GM18861 (cell line): ENCODE data around the gene LRIG3.

Source experiments
- ATAC-seq: cut with Tn5 transposase; IDR thresholded peaks from one replicate; pipeline ENCODE4 v1.9.1; 2021; ENCODE audit not compliant: unreplicated experiment

LRIG3 gene

DNA sequence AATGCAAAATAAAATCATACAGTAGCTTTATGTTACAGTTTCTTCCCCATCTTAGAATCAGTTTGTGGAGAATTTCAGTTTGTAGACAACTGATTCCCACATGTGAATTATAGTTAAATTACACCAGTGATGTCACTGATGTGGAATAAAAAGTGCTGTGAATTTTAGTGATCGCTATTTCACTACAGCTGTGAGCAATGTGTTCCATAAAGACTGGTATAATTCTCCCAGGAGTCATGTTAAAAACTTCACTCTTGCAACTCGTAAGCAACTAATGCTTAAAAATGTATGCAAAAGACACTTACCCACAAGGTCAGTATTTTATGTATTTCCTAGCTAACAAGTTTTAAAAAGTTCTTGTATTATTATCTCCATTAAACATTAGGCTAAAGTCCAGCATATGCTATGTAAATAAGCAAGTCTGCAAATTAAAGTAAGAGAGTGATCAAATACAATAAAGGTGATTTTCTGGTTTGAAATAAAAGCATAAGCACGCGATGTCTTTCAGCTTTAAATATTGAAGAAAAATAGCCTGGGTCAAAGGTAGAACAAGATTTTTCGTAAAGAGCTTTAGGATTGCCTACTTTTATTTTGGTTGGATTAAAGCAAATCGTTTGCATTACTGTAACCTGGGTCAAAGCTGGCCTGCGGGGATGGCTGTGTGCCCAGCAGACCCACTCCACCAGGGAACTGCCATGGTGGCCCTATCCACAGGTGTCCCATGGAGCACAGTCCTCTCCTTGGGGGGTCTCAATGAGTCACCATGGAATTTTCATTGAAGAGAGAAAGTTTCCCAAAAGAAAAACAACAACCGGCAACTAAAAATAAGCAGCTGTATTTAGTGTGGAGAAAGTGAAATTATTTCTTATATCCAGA, 12.7 kb upstream of the LRIG3 start:
- ATAC-seq: no peak

DNA sequence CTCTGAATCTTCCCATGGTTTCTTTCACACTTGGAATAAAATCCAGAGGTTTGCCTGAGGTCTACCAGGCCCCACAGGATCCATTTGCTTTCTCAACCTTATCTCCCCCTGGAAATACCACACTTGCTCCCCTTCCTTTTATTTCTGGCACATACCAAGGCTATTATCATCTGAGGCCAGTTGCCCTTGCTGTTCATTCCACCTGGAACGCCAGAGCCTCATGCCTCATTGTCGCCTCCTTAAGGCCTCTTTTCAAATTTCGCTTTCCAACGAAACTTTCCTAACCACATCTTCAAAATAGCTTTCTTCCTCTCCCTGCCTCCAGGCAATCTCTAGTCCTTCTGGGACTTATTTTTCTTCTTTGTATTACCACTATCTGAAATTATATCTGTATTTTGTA, 11.2 kb upstream of the LRIG3 start:
- ATAC-seq: no peak

DNA sequence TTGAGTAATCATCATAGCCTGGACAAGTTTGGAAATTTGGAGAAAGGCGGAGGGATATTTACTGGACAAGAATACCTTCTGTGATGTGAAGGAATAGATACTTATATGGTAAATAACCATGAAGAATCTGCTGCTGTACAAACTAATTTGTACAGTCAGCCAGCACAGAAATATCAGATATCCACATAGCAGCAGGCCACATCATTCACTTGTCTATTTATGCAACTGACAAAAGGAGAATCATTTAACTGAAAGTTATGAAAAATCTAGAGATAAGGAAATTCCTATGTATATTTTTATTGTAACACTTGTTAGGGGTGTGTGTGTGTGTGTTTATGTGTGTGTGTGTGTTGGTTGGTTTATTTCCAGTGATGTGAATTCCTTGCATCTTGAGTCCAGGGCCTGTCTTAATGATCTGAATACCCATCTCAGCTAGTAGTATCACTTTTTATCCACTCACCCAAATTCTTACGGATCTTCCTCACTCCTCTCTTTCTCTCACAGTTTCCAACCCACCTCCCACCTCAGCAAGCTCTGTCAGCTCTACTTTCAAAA, 10.5 kb upstream of the LRIG3 start:
- no peak for ATAC-seq

- ATAC-seq: no peak
These were observed 6.8 kb upstream of the LRIG3 start for GRCh38 chr12:58927120-58927519.

DNA sequence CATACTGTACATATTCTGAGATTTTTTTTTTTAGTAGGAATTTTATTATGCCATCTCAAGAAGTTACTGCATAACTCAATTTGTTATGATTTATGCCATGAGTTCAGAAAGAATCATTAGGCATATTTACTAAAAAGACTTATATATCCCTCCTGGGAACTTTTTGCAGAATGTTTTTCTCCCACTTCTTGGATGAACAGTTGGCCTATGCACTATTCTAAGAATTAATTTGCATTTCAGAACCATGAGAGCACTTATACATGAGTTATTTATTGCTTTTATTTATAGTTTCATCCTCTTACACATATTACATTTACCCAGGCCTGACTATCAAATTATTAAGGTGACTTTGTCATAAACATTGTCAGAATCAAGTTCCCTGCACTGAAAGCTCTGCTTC, 6.3 kb upstream of the LRIG3 start:
- ATAC-seq: no peak

DNA sequence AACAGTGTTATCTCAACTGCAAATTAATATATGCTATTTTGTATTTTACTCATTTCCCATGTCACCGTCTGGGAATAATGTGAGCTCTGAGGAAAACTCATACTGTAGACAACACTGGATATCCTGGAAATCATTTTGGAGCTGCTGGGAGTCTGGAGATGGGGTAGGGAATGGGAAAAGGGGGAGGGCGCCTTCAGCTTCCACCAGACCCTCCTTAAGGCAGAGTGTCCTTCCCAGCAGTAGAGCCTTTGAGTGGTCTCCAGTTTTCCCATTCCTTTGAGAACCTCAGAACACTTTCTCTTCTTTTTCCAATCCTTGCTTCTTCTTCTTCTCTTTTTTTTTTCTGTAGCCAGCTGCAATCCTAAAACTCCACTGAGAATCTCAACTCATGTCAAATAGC, 5.4 kb upstream of the LRIG3 start:
- ATAC-seq: no peak

- ATAC-seq: no peak
These were observed 4.9 kb upstream of the LRIG3 start for GRCh38 chr12:58925111-58925611.

- no peak for ATAC-seq
These were observed 4.3 kb upstream of the LRIG3 start for GRCh38 chr12:58924652-58925051.

GRCh38 chr12:58923781-58924180, 3.5 kb upstream of the LRIG3 start:
- no peak for ATAC-seq

DNA sequence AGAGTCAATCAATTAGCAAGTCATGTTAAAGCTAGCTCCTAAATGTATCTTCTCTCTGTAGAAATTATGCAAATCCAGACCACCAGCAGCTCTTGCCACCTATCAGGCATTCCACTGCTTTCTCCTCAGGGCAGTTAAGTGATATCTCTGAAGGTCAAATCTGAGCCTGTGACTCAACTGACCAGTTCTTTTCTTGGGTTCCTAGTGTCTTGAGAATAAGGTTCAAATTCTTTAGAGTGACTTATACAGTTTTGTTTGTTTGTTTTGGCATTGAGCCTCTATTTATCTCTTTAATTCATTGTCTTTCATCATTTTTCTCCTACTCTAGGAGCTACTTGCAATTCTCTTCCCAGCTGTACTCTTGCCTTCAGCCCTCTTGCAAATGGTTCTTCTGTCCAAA, 2.5 kb upstream of the LRIG3 start:
- no peak for ATAC-seq

DNA sequence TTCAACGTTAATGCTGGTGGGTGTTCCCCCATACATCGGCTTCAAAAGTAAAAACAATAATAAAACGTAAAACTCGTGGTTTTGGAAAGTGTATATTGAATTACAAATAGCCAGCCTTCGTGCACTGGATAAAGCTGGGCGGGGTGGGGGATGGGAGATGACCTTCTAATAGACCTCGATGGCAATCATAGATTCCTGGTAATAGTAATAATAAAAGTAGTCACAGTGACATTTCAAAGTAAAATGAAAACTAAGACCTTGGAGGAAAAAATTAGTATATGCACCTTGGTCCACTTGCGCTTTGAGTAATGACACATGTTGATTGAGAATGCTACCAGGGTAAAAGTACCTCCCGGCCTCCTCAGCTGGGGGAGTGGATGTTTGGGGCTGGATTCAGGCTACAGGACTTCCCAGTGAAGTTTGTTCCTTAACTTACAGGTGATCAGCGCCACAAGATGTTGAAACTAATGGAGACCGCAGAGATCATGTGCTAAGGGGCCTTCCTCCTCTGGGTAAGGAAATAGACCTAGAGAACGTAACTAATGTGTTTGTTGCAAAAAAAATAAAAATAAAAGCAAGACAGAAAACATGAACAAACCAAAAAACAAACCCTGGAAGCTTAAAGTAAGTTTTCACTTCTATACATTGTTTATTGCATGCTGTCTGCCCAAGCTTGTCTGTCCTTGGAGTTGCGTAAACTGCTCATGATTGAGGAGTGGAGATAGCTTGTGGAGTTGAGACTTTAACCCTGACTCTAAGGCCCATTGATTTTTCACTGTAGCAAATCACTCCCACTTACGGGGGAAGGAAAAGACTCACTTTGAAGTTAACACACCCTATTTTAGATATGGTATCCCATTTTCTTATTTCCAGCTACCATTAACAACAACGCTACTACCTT, 907 bp upstream of the LRIG3 start:
- no peak for ATAC-seq

- no peak for ATAC-seq
These were observed 838 bp downstream of the LRIG3 start for GRCh38 chr12:58919231-58920101.

DNA sequence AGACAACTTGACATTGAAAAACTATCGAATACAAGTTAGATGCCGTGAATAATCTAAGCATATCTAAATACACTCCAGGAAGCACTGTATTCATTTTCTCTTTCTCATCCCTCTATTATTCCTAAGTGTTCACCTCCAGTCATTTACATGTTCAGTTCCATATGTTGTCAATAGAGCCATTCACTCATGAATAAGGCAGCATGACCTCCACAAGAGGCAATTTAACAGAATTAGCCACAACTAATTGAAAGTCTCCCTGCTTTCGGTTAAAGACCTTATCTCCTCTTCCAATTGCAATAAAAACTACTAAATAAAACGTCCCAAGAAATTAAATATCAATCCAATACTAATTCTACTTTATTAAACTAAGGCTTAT, 1.8 kb downstream of the LRIG3 start:
- ATAC-seq: no peak

DNA sequence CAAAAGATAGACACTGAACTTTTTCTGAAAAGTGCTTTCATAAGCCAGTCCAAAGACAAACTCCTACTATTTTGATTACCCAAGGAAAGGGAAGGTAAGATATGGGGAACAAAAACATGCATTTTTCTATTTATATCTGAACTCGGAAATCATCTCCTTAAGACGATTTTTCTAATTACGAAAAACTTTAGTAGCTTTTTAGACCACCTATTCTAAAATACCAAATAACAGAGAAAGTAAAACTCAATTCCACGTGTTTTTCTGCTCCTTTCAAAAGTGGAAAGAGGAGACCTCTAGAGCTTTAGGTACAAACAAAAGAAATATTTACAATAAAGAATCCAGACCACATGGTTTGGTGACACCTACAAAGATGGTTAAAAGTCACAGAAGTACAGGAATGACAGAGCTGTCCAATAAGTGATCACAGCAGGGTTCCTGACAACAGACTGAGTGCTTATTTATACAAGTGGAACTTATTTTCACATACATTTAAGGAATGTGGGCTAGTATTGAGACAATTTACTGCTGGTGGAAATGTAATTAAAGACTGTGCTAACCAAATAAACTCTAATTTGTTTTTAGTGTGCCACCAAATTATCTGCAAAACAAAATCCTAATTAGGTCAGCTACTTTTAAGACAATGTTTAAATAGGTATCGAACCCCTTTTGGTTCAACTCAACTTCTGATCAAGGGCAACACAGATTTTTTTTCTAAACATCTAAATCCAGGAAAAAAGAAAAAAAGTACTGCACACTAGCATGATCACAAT, 2.4 kb downstream of the LRIG3 start:
- ATAC-seq: no peak

DNA sequence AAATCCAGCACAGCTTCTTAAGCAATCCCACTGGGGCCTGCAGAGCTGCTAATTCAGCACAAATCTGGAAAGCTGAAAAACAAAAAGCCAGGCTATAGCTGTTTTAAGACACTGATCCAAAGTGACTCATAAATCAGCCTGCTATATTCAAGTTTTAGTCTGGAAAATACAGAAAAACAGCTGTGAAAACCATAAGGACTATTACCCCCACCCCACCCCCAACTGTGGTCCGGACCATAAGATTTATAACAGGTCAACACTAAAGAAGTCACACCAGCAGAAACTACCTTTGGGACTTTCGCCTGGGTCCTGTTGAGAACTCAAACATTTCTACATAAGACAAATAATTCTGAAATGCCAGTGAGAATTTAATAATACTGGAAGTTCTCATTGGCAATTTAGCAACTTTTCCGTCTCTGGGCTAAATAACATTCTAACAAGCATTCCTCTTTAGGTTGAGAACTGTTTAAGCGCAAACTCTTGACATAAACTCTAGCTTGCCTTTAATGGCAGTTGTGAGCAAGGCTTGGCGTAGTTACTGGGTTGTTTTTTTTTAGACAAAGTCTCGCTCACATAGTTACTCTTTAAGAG, 3.3 kb downstream of the LRIG3 start:
- ATAC-seq: no peak

DNA sequence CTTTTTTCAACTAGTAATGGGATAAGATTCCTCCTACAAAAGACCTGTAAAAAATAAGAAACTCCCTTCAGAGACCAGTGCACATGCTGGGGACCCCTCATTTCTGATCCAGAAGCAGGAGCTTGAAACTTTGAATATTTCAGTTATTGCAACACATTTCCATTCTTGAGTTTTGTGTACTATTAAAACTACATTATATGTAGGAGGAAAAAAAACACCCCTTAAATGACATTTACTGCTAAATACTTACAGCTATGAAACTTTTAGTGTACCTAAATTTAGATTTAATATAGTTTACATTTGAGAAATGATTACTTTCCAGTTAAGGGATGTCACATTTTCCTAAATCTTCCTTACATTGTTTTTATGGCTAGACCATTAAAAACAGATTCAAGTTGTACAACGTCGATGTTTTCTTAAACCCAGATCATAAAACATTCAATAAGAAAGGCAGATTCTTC, 4.1 kb downstream of the LRIG3 start:
- ATAC-seq: no peak

- no peak for ATAC-seq
These were observed 4.7 kb downstream of the LRIG3 start for GRCh38 chr12:58915634-58916033.

GRCh38 chr12:58915037-58915436, 5.3 kb downstream of the LRIG3 start:
- ATAC-seq: no peak

GRCh38 chr12:58914457-58914856, 5.8 kb downstream of the LRIG3 start:
- ATAC-seq: no peak
